Measurements from ENCODE around the gene RSPH6A. TPM values are rescaled to one million over a fixed set of nuclear protein-coding genes. Genes with fewer than 3 reads are reported as not detected.

Gene RSPH6A
- polyA plus RNA-seq, 1 donor (not counting 4 experiments of a cell fraction or from before 2014, with no cell fraction given) = not detected

- Histone ChIP-seq H3K9ac (ENCODE audit: control insufficient read depth, extremely low read depth, insufficient read depth, low read length) (no peak overlapping the region), H3K27me3 (ENCODE audit: control insufficient read depth, extremely low read depth, insufficient read depth, low read length) (no peaks in the 10 kb centered on the region), H3K27ac (ENCODE audit: control insufficient read depth, insufficient read depth, low read length) (no peak overlapping the region), H3K36me3 (ENCODE audit: control insufficient read depth in 2 of 2, extremely low read depth in 1 of 2, insufficient read depth in 2 of 2, low read length in 2 of 2) (peaks cover 5 to 17% of the 10 kb centered on the region in 2 experiments), H3K79me2 (ENCODE audit: control insufficient read depth, insufficient read depth, low read length) (no peaks in the 10 kb centered on the region), H4K20me1 (ENCODE audit: control insufficient read depth, extremely low read depth, insufficient read depth, low read length) (peaks cover 6% of the 10 kb centered on the region), H3K4me2 (ENCODE audit: control insufficient read depth, extremely low read depth, insufficient read depth, low read depth, low read length) (no peak overlapping the region), H3K4me1 (ENCODE audit: control insufficient read depth, extremely low read depth, insufficient read depth, low read length) (peaks cover 13% of the 10 kb centered on the region), H2AFZ (ENCODE audit: control insufficient read depth, low read length) (no peak overlapping the region), H3K9me1 (ENCODE audit: control insufficient read depth, extremely low read depth, insufficient read depth, low read length) (no peaks in the 10 kb centered on the region), H3K9me3 (ENCODE audit: control insufficient read depth, low read depth, low read length) (no peaks in the 10 kb centered on the region), H3K4me3 (ENCODE audit: control insufficient read depth in 2 of 3, extremely low read depth in 1 of 3, insufficient read depth in 2 of 3, low read depth in 1 of 3, low read length in 3 of 3) (no peak overlapping the region)
- FAIRE-seq (no peak), DNase-seq (ENCODE audit: low read depth, low spot score) (no peak)
- TF ChIP-seq EZH2 (IDR thresholded peaks at IDR 0.05; ENCODE audit: low read length) = no peak
- peak in 1 of 3 experiments; percentile 17 for TF ChIP-seq CTCF (optimal IDR thresholded peaks at IDR 0.05 in 1 of 3, IDR thresholded peaks at IDR 0.05 in 1 of 3, conservative IDR thresholded peaks at IDR 0.05 in 1 of 3; ENCODE audit: extremely low read depth in 1 of 3, insufficient read depth in 2 of 3, low read length in 3 of 3)
- dilution Hi-C loops (cut with MboI; ENCODE audit: extremely low pct_ligation_motif_present, low sequenced_read_pairs) = no loop called here
Measured at GRCh38 chr19:45774765-45775164, 40.3 kb downstream of the RSPH6A start.

GRCh38 chr19:45773384-45773783 lies 41.7 kb downstream of the RSPH6A start:
- no peak for TF ChIP-seq EZH2 (IDR thresholded peaks at IDR 0.05; ENCODE audit: low read length)
- DNase-seq (ENCODE audit: low read depth, low spot score) (no peak), FAIRE-seq (no peak)
- H3K4me1 ChIP-seq (ENCODE audit: control insufficient read depth, extremely low read depth, insufficient read depth, low read length) = peaks cover 5% of the 10 kb centered on the region
- H2AFZ ChIP-seq (ENCODE audit: control insufficient read depth, low read length) = no peak overlapping the region
- dilution Hi-C loops (cut with MboI; ENCODE audit: extremely low pct_ligation_motif_present, low sequenced_read_pairs) = no loop called here
- no peak overlapping the region for H3K27ac ChIP-seq (ENCODE audit: control insufficient read depth, insufficient read depth, low read length)
- no peaks in the 10 kb centered on the region for H3K9me3 ChIP-seq (ENCODE audit: control insufficient read depth, low read depth, low read length)
- no peak overlapping the region for H3K9ac ChIP-seq (ENCODE audit: control insufficient read depth, extremely low read depth, insufficient read depth, low read length)
- peaks cover 5 to 17% of the 10 kb centered on the region in 2 experiments for H3K36me3 ChIP-seq (ENCODE audit: control insufficient read depth in 2 of 2, extremely low read depth in 1 of 2, insufficient read depth in 2 of 2, low read length in 2 of 2)
- no peaks in the 10 kb centered on the region for H3K9me1 ChIP-seq (ENCODE audit: control insufficient read depth, extremely low read depth, insufficient read depth, low read length)
- H4K20me1 ChIP-seq (ENCODE audit: control insufficient read depth, extremely low read depth, insufficient read depth, low read length) = peaks cover 6% of the 10 kb centered on the region
- no peak overlapping the region for H3K4me3 ChIP-seq (ENCODE audit: control insufficient read depth in 2 of 3, extremely low read depth in 1 of 3, insufficient read depth in 2 of 3, low read depth in 1 of 3, low read length in 3 of 3)
- no peaks in the 10 kb centered on the region for H3K79me2 ChIP-seq (ENCODE audit: control insufficient read depth, insufficient read depth, low read length)
- H3K4me2 ChIP-seq (ENCODE audit: control insufficient read depth, extremely low read depth, insufficient read depth, low read depth, low read length) = no peak overlapping the region
- H3K27me3 ChIP-seq (ENCODE audit: control insufficient read depth, extremely low read depth, insufficient read depth, low read length) = no peaks in the 10 kb centered on the region

GRCh38 chr19:45772912-45773311 lies 42.2 kb downstream of the RSPH6A start:
- H4K20me1 ChIP-seq (ENCODE audit: control insufficient read depth, extremely low read depth, insufficient read depth, low read length) = peaks cover 6% of the 10 kb centered on the region
- no peaks in the 10 kb centered on the region for H3K27me3 ChIP-seq (ENCODE audit: control insufficient read depth, extremely low read depth, insufficient read depth, low read length)
- H3K4me2 ChIP-seq (ENCODE audit: control insufficient read depth, extremely low read depth, insufficient read depth, low read depth, low read length) = no peak overlapping the region
- FAIRE-seq (no peak), DNase-seq (ENCODE audit: low read depth, low spot score) (no peak)
- peaks cover 5% of the 10 kb centered on the region for H3K4me1 ChIP-seq (ENCODE audit: control insufficient read depth, extremely low read depth, insufficient read depth, low read length)
- H3K9ac ChIP-seq (ENCODE audit: control insufficient read depth, extremely low read depth, insufficient read depth, low read length) = no peak overlapping the region
- H3K4me3 ChIP-seq (ENCODE audit: control insufficient read depth in 2 of 3, extremely low read depth in 1 of 3, insufficient read depth in 2 of 3, low read depth in 1 of 3, low read length in 3 of 3) = no peak overlapping the region
- H3K9me3 ChIP-seq (ENCODE audit: control insufficient read depth, low read depth, low read length) = no peaks in the 10 kb centered on the region
- TF ChIP-seq CTCF (optimal IDR thresholded peaks at IDR 0.05 in 1 of 3, IDR thresholded peaks at IDR 0.05 in 1 of 3, conservative IDR thresholded peaks at IDR 0.05 in 1 of 3; ENCODE audit: extremely low read depth in 1 of 3, insufficient read depth in 2 of 3, low read length in 3 of 3) (no peak), EZH2 (IDR thresholded peaks at IDR 0.05; ENCODE audit: low read length) (no peak)
- no peaks in the 10 kb centered on the region for H3K9me1 ChIP-seq (ENCODE audit: control insufficient read depth, extremely low read depth, insufficient read depth, low read length)
- H3K79me2 ChIP-seq (ENCODE audit: control insufficient read depth, insufficient read depth, low read length) = no peaks in the 10 kb centered on the region
- peaks cover 2 to 14% of the 10 kb centered on the region in 2 experiments for H3K36me3 ChIP-seq (ENCODE audit: control insufficient read depth in 2 of 2, extremely low read depth in 1 of 2, insufficient read depth in 2 of 2, low read length in 2 of 2)
- no peak overlapping the region for H2AFZ ChIP-seq (ENCODE audit: control insufficient read depth, low read length)
- dilution Hi-C loops (cut with MboI; ENCODE audit: extremely low pct_ligation_motif_present, low sequenced_read_pairs) = no loop called here
- H3K27ac ChIP-seq (ENCODE audit: control insufficient read depth, insufficient read depth, low read length) = no peak overlapping the region

All from keratinocyte (primary cell).